Hepatocyte (in vitro differentiated cells): ENCODE measurements around the gene CLTB. TPM values are rescaled to one million over a fixed set of nuclear protein-coding genes. Genes with fewer than 3 reads are reported as not detected.

Experiments used
- DNase-seq: peaks from one replicate; pipeline ENCODE4 v3.0.0-alpha.2; 2016; ENCODE audit warnings: low spot score
- H2AFZ ChIP-seq: fragments of 200-600 bp; sonication (generic); 2 replicates; pipeline ENCODE4 v1.6.0; 2016; ENCODE audit warnings: antibody characterized with exemption, mild to moderate bottlenecking
- H3K27ac ChIP-seq: fragments of 200-600 bp; sonication (generic); 2 replicates; pipeline ENCODE4 v1.5.1; 2016; ENCODE audit warnings: mild to moderate bottlenecking
- H3K27me3 ChIP-seq: fragments of 200-600 bp; sonication (generic); 2 replicates; pipeline ENCODE4 v1.6.1; 2016
- H3K36me3 ChIP-seq: fragments of 200-600 bp; sonication (generic); replicated peaks from 2 replicates; pipeline ENCODE4 v1.5.1; 2016; ENCODE audit warnings: low read depth; ENCODE audit not compliant: insufficient read depth
- H3K4me1 ChIP-seq: fragments of 200-600 bp; sonication (generic); 2 replicates; pipeline ENCODE4 v1.5.1; 2016; ENCODE audit warnings: mild to moderate bottlenecking, moderate library complexity; ENCODE audit not compliant: insufficient read depth
- H3K4me2 ChIP-seq: fragments of 200-600 bp; sonication (generic); 2 replicates; pipeline ENCODE4 v1.6.0; 2016
- H3K4me3 ChIP-seq: fragments of 200-600 bp; sonication (generic); 2 replicates; pipeline ENCODE4 v1.5.1; 2016; ENCODE audit warnings: mild to moderate bottlenecking
- H3K79me2 ChIP-seq: fragments of 200-600 bp; sonication (generic); 2 replicates; pipeline ENCODE4 v1.6.0; 2017; ENCODE audit warnings: mild to moderate bottlenecking
- H3K9me2 ChIP-seq: fragments of 200-600 bp; sonication (generic); replicated peaks from 2 replicates; pipeline ENCODE4 v1.6.0; 2017; ENCODE audit warnings: mild to moderate bottlenecking; ENCODE audit not compliant: insufficient read depth
- H3K9me3 ChIP-seq: fragments of 200-600 bp; sonication (generic); 2 replicates; pipeline ENCODE4 v1.5.1; 2016; ENCODE audit warnings: low read depth, mild to moderate bottlenecking
- H4K20me1 ChIP-seq: fragments of 200-600 bp; sonication (generic); 2 replicates; pipeline ENCODE4 v1.6.0; 2016; ENCODE audit warnings: mild to moderate bottlenecking; ENCODE audit not compliant: insufficient read depth, poor library complexity, severe bottlenecking
- EZH2 ChIP-seq: fragments of 200-600 bp; sonication (generic); IDR thresholded peaks from 2 replicates; pipeline ENCODE4 v1.6.1; 2016; ENCODE audit warnings: antibody characterized with exemption, mild to moderate bottlenecking, borderline replicate concordance
- EZH2phosphoT487 ChIP-seq: fragments of 200-600 bp; sonication (generic); IDR thresholded peaks from one replicate; pipeline ENCODE4 v1.6.1; 2018; ENCODE audit warnings: antibody characterized with exemption, mild to moderate bottlenecking, low read depth, moderate library complexity; ENCODE audit not compliant: unreplicated experiment, severe bottlenecking
- WGBS: methylation state at CpG from one replicate; pipeline ENCODE4 v1.1.6; 2016; ENCODE audit warnings: low lambda C conversion rate; ENCODE audit errors: missing lambda C conversion rate; 5-methylcytosine and 5-hydroxymethylcytosine counted together
- polyA plus RNA-seq: library from polyadenylated mRNA; unstranded; fragments of >200 nt; fragmentation: Nextera tagmentation; extraction: Ambion mirVana; gene quantifications from 2 replicates; pipeline ENCODE4 v1.2.1, GENCODE V29; 2016
- total RNA-seq: library from RNA; depleted of rRNA; stranded (reverse); fragments of >200 nt; gene quantifications from 2 replicates; pipeline ENCODE4 v1.2.3, GENCODE V29; 2014
- TF ChIP-seq, protein P1 (sequence below): fragments of 200-600 bp; sonication (generic); IDR thresholded peaks from 2 replicates; pipeline ENCODE4 v1.5.1; 2016; ENCODE audit warnings: antibody characterized with exemption, mild to moderate bottlenecking; ENCODE audit not compliant: poor library complexity

Gene CLTB
- total and polyA plus RNA-seq, 2 experiments from 2014 or later = 131 to 284 TPM

DNA sequence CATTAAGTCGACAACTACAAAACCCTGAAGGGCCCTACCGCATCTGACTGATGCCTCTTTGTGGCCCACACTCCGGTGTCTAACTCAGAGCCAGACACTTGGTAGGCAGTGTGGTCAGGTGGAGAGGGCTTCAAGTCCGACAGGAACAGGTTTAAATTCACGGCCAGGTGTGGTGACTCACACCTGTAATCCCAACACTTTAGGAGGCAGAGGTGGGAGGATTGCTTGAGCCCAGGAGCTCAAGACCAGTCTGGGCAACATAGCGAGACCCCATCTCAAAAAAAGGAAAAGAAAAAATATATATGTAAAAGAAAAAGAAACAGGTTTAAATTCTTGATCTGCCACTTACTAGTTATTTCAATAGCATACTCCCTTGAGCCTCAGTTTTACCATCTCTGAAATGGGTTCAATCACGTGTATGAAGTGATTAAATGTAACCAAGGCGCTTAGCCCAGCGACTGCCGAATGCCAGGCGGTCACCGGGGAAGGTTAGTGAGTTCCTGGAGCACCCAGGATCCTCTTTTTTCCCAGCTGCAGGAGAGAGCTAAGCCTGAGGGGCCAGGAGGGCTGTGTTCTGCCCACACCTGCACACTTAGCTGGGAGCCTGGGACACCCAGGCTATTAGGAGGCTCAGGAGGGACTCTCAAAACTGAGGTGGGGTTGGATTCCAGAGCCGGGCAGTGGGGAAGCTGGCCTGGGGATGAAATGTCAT, 943 bp downstream of the CLTB start:
- H3K36me3 ChIP-seq = no peaks in the 10 kb centered on the region
- TF ChIP-seq, protein P1, sequence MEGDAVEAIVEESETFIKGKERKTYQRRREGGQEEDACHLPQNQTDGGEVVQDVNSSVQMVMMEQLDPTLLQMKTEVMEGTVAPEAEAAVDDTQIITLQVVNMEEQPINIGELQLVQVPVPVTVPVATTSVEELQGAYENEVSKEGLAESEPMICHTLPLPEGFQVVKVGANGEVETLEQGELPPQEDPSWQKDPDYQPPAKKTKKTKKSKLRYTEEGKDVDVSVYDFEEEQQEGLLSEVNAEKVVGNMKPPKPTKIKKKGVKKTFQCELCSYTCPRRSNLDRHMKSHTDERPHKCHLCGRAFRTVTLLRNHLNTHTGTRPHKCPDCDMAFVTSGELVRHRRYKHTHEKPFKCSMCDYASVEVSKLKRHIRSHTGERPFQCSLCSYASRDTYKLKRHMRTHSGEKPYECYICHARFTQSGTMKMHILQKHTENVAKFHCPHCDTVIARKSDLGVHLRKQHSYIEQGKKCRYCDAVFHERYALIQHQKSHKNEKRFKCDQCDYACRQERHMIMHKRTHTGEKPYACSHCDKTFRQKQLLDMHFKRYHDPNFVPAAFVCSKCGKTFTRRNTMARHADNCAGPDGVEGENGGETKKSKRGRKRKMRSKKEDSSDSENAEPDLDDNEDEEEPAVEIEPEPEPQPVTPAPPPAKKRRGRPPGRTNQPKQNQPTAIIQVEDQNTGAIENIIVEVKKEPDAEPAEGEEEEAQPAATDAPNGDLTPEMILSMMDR = no peak
- TF ChIP-seq EZH2phosphoT487 = no peak
- no peak for TF ChIP-seq EZH2
- peaks cover 20% of the 10 kb centered on the region for H3K4me1 ChIP-seq
- H2AFZ ChIP-seq = no peak overlapping the region
- no peaks in the 10 kb centered on the region for H3K9me3 ChIP-seq
- peak overlapping the region; percentile 98 for H3K27ac ChIP-seq
- peaks cover 27% of the 10 kb centered on the region for H4K20me1 ChIP-seq
- no peaks in the 10 kb centered on the region for H3K9me2 ChIP-seq
- no peaks in the 10 kb centered on the region for H3K27me3 ChIP-seq
- H3K79me2 ChIP-seq = peaks cover 48% of the 10 kb centered on the region
- 71% methylated on average over 13 of the region's 13 CpGs for WGBS
- peak overlapping the region; percentile 96 for H3K4me2 ChIP-seq
- DNase-seq = no peak
- peak overlapping the region; percentile 98 for H3K4me3 ChIP-seq

DNA sequence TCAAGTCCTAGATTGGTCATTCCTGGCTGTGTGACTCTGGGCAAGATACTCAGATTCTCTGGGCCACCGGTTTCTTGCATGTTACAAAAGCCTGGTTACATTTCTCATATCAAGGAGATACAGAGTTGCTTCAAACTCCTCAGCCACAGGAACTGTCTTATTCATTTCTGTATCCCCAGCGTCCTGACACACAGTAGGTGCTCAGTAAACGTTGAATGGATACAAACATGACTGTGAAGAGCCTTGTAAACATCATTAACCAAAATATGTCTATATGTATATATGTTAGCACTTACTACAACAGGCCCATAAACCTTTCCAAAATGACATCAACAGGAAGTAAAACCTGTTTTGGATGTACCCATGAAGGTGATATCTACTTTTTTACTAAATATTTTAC, 1.6 kb downstream of the CLTB start:
- Histone ChIP-seq H3K9me3 (no peaks in the 10 kb centered on the region), H2AFZ (no peak overlapping the region), H3K36me3 (no peaks in the 10 kb centered on the region), H3K79me2 (peaks cover 54% of the 10 kb centered on the region), H3K27ac (peak overlapping the region; percentile 38), H3K4me2 (peak overlapping the region; percentile 96), H3K4me1 (peaks cover 20% of the 10 kb centered on the region), H3K9me2 (no peaks in the 10 kb centered on the region), H3K4me3 (peak overlapping the region; percentile 98), H4K20me1 (peaks cover 27% of the 10 kb centered on the region), H3K27me3 (no peaks in the 10 kb centered on the region)
- no peak for DNase-seq
- TF ChIP-seq, protein P1 = no peak
- TF ChIP-seq EZH2 (no peak), EZH2phosphoT487 (no peak)
- WGBS = 81% methylated on average over 3 of the region's 3 CpGs

DNA sequence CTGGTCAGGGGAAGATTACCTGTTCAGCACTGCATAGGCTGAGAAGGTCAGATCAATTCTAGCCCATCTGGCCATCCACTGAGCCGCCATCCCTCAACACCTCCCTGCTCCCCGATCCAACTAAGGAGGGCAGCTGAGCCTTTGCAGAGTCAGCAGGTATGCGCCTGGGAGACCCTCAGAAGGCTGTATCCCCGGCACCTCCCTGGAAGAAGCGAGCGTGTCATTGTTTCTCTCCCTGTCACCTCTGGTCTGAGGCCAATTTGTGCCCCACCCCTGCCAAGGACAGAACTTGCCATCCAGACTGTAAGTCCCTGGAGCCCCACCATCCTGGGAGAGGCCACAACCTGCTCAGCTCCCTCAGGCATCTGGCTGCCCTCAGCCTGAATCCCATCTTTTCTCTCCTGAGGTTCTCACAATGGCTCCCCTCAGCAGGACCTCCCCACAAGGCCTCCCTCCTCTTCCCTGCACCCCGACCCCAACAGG, 2.6 kb downstream of the CLTB start:
- WGBS = 94% methylated on average over 7 of the region's 7 CpGs
- no peak for TF ChIP-seq EZH2phosphoT487
- no peak for TF ChIP-seq EZH2
- TF ChIP-seq, protein P1 = no peak
- H2AFZ ChIP-seq = no peak overlapping the region
- no peaks in the 10 kb centered on the region for H3K27me3 ChIP-seq
- no peaks in the 10 kb centered on the region for H3K9me2 ChIP-seq
- no peaks in the 10 kb centered on the region for H3K36me3 ChIP-seq
- peaks cover 20% of the 10 kb centered on the region for H3K4me1 ChIP-seq
- no peak overlapping the region for H3K27ac ChIP-seq
- no peak for DNase-seq
- H3K9me3 ChIP-seq = no peaks in the 10 kb centered on the region
- peaks cover 54% of the 10 kb centered on the region for H3K79me2 ChIP-seq
- peaks cover 27% of the 10 kb centered on the region for H4K20me1 ChIP-seq
- no peak overlapping the region for H3K4me3 ChIP-seq
- peak overlapping the region; percentile 96 for H3K4me2 ChIP-seq
